HG03432 (cell line): ENCODE results near the gene HFE.
"Not testable (repeated sequence)": the region's sequence is repeated elsewhere in the genome, so short reads cannot be mapped to it uniquely, and the experiment has no call there.

ENCODE experiments used
- ATAC-seq: cut with Tn5 transposase; IDR thresholded peaks from one replicate; pipeline ENCODE4 v1.9.1; 2021; ENCODE audit warnings: mild to moderate bottlenecking, moderate library complexity; ENCODE audit not compliant: unreplicated experiment

HFE gene

GRCh38 chr6:26105842-26106241, 18.6 kb downstream of the HFE start:
- no peak for ATAC-seq

- no peak for ATAC-seq
Measured at GRCh38 chr6:26107935-26108334, 20.7 kb downstream of the HFE start.

GRCh38 chr6:26109772-26110171, 22.5 kb downstream of the HFE start:
- no peak for ATAC-seq

GRCh38 chr6:26113570-26113969, 26.3 kb downstream of the HFE start:
- ATAC-seq, result no peak

GRCh38 chr6:26115226-26115625, 28.0 kb downstream of the HFE start:
- ATAC-seq, result no peak

- ATAC-seq, result no peak
Measured at GRCh38 chr6:26116267-26116666, 29.0 kb downstream of the HFE start.

- ATAC-seq, result no peak
Measured at GRCh38 chr6:26118999-26119398, 31.8 kb downstream of the HFE start.

GRCh38 chr6:26120115-26120514, 32.9 kb downstream of the HFE start:
- ATAC-seq, result not testable (repeated sequence)

- ATAC-seq, result no peak
Measured at GRCh38 chr6:26120807-26121140, 33.5 kb downstream of the HFE start.

- no peak for ATAC-seq
Measured at GRCh38 chr6:26121141-26122004, 34.1 kb downstream of the HFE start.

GRCh38 chr6:26122005-26122388, 34.8 kb downstream of the HFE start:
- ATAC-seq, result no peak

GRCh38 chr6:26122402-26122792, 35.2 kb downstream of the HFE start:
- ATAC-seq, result no peak

- ATAC-seq, result peak; percentile 53
Measured at GRCh38 chr6:26122793-26123674, 35.8 kb downstream of the HFE start.

- no peak for ATAC-seq
Measured at GRCh38 chr6:26123675-26123946, 36.4 kb downstream of the HFE start.

- ATAC-seq, result peak; percentile 79
Measured at GRCh38 chr6:26123947-26124780, 36.9 kb downstream of the HFE start.

GRCh38 chr6:26124781-26125685, 37.8 kb downstream of the HFE start:
- ATAC-seq, result no peak

GRCh38 chr6:26126394-26127235, 39.4 kb downstream of the HFE start:
- no peak for ATAC-seq

GRCh38 chr6:26128013-26128771, 41.0 kb downstream of the HFE start:
- no peak for ATAC-seq

GRCh38 chr6:26129656-26130055, 42.4 kb downstream of the HFE start:
- ATAC-seq, result no peak
